IPS DF 4.7 (cell line): Measurements from ENCODE around the gene RAB36.

Source experiments
- DNase-seq: peaks from one replicate; pipeline ENCODE4 v3.0.0-alpha.2; 2013; ENCODE audit warnings: low spot score; ENCODE audit errors: extremely low read depth

The RAB36 gene

DNA sequence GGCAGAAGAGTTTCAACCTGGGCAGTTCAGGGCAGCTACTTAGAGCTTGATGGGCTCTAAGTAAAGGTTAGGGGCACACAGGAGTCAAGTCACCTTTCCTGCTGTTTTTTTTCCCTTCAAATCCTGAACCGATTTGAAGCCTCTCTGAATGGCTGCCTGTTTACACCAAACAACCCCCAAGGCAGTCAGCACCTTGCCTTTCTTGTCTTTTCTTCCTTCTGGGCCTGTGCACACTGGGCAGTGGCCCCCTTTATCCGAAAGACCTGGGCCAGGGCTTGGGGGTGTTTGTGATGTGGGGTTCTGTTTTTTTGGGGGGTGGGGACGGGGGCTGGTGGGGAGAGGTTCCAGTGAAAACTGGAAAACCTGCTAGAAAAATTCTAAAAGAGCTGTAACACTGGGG lies 7.8 kb upstream of the RAB36 start:
- no peak for DNase-seq

DNA sequence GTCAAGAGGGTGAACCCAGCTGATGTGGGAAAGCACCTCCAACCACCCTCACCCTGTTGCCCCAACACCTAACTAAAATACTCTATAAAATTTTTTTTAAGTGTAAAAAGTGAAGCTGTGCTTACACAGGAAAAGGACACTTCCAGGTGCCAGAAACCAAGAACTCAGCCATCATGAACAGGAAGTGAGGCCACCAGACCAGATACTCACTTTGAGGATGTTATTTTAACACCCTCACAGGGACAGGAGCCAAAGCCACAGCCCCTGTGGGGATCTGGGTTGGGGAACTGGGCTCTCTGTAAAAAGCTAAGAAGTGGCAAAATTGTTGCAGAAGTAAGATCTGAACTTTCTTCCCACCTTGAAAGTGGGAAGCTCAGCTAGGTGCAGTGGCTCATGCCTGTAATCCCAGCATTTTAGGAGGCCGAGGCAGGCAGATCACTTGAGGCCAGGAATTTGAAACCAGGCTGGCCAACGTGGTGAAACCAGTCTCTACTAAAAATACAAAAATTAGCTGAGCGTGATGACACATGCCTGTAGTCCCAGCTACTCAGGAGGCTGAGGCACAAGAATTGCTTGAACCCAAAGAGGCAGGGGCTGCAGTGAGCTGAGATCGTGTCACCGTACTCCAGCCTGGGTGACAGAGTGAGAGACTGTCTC lies 7.2 kb upstream of the RAB36 start:
- DNase-seq, result no peak

DNA sequence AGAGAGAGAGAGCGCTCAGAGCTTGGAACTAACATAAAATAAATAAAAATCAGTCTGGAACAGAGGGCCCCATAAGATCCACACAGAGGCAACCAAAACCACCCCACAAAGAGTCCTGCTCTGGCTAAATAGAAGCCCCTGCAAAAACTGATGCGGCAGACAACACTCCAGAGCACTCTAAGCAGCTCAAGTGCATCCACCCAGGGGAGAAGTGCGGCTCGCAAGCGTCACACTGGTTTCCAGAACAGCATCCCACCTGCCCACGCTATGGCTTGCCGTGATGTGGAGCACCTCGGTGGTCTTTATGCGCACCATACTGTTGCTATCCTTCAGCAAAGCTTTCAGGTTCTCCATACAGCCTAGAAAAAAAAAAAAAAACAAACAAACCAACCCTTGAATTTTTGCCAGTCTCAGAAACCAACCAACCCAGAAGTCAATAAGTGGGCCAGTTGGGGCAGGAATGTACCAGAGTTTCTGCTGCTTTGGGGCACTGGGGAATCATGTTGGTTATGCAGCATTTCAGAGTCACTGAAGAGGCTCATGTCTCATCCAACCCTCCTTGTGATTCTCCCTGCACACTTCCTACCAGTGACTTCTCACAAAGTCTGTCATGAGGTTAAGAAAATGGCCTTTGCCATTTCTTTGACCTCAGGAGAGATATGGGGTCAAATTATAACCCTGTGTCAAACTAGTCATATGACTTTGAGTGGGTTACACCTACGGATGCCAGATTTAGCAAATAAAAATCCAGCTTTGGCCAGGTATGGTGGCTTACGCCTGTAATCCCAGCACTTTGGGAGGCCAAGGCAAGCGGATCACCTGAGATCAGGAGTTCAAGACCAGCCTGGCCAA lies 6.5 kb upstream of the RAB36 start:
- DNase-seq, result no peak

DNA sequence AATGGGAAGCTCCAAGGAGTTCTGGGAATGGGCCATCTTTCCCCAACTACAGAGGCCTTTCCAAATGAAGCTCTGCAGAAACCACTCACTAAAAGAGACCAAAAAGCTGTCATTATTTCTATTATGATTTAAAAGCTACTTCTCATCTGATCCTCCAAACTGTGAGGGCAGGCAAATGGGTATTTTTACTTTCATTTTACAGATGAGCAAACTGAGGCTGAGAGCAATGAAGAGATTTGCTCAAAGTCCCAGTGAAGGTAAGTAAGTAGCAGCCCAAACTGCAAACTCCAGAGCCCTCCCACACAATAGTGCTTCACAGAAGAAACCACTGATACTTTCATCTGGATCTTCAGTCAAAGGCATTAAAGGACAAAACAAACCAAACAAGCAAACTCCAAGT lies 4.9 kb upstream of the RAB36 start:
- no peak for DNase-seq

DNA sequence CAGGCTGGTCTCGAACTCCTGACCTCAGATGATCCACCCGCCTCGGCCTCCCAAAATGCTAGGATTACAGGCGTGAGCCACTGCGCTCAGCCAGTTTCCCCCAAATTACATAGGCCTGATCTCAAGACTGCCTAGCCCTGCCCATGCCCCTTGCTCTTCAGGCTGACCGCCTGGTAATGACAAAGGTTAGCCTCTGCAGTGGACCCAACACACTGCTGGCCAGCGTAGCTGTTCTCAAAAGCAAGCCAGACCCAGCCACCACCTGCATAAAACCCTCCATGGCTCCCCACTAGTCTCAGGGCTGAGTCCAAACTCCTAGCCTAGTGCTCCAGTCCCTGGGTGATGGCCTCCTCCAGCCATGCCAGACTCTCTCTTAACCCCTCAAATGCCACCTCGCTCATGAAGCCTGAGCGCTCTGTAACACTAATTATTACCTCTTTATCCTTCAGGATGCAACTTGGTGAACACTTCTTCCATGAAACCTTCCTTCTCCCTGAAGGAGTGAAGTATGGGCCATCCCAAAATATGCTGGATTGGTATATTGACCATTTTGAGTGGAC lies 2.7 kb upstream of the RAB36 start:
- no peak for DNase-seq

DNA sequence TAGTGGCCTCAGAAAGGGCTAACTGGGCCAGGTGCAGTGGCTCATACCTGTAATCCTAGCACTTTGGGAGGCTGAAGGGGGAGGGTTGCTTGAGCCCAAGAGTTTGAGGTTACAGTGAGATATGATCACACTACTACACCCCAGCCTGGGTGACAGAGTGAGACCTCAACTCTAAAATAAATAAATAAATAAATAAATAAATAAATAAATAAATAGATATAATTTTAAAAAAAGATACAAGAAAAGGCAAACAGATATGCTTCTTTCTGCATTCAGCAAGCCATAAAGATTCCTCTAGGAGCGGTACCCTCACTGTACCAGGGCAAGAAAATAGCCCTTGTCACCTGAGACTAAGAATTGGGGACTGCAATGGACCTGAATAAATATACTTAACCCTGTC lies 2.2 kb upstream of the RAB36 start:
- no peak for DNase-seq

DNA sequence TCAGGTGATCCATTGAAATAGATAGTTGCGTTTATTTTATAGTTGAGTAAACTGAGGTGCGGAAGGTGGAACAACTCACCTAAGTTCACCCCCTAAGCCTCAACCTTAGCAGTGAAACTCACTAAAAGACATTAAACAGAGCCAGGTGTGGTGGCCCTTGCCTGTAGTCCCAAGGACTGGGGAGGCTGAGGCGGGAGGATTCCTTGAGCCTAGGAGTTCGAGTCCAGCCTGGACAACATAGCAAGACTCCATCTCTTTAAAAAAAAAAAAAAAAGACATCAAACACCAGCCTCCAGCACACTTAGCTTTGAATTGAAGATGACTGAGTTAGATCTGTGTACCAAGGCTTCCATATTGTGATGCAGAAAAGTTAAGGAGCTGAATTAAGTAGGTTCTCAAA lies 845 bp upstream of the RAB36 start:
- DNase-seq, result no peak

DNA sequence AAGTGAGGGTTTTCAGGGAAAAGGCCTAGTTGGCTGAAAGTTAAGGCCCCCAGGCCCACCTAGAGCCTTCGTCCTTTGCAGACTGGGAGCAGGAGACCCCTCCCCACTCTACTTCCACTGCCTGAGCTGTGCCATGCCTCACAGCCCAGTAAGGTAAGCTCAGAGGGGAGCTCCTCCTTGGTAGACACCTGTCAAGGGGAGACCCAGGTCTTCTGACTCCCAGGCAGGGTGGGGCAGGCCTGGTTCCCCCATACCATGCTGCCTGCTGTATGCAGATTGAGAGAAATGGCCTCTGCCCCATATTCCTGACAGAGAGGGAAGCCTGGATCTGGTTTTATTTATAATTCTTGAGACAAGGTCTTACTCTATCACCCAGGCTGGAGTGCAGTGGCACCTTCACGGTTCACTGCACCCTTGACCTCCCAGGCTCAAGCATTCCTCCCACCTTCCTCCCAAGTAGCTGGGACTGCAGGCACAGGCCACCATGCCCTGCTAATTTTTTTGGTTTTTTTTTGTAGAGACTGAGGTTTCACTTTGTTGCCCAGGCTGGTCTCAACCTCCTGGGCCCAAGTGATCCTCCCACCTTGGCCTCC lies 697 bp downstream of the RAB36 start:
- no peak for DNase-seq

DNA sequence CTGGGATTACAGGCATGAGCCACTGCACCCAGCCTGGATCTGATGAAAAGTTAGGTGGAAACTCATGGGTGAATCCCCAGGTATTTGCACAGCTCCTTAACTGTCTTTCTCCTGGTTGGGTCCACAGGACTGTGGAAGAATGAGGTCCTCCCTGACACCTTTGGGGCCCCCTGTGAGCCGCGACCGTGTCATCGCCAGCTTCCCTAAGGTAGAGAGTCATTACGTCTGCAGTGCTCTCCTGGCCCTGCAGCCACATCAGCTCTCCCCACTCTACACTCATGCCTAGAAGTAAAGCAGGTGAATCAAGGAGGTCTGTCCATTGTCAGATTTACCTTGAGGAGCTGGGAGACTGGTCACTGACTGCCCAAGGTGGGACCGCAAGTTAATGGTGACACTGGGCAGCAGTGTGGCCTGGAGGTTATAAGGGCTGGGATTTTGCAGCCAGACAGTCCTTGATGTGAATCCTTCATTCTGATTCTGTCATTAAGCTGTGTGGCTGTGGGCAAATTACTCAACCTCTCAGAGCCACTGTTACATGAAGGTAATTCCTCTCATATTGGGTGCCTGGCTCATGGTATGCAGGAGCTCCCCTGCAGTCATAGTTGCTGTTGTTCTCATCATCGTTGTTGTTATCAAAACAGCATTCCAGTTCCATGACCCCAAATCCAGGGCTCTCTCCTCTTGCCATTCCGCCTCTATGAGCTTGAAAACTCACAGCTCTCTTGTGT lies 1.4 kb downstream of the RAB36 start:
- no peak for DNase-seq

DNA sequence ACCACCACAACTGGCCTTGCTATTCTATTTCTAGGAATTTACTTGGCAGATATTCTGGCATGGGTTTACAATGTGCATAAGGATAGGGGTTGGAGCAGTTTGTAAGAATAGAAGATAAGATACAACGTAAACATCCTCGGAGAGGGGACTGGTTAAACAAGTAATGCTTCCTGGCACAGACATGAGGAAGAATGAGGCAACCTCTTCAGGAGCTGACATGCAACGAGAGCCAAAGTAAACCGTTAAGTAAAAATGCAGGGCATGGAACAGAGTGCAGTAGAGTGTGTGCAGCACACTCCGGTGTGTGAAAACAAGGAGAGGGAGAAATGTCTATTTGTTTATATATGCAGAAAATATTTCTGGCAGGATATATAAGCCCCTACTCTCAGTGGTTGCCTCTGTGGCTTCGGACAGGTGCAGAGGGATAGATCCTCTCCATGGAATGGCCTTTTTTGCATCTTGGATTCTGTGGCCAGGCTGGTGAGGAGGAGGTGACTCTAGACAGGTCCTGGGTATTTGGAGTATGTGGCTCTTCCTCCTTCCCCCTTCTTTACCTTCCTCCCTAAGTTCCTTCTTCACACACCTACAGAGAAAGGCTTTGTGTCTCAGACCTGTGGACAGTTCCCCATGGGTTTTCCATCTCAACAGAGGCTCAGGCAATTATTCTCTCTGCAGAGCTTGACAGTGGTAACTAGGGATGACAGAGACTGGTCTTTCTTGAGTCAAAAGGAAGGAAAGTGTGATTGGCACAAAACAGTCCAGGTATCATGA lies 2.5 kb downstream of the RAB36 start:
- no peak for DNase-seq

DNA sequence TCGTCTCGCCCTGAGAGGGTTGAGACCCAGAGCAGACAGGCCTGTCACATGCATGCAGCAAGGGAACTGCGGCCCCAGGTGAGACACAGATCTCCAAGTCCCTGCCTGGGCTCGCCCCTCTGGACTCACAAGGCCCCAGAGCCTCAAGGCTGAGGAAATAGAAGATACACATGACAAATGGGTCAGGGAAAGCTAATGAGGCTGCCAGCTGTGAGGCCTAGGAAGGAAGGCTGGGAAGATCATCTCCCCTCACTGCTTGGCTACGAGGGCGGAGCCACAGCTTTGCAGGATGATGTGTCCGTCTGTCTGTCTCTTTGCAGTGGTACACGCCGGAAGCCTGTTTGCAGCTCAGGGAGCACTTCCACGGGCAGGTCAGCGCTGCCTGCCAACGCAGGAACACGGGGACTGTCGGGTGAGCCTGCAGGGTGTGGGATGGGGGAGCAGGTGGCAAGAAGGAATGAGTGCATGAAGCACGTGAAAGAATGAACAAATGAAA lies 4.5 kb downstream of the RAB36 start:
- DNase-seq, result no peak

DNA sequence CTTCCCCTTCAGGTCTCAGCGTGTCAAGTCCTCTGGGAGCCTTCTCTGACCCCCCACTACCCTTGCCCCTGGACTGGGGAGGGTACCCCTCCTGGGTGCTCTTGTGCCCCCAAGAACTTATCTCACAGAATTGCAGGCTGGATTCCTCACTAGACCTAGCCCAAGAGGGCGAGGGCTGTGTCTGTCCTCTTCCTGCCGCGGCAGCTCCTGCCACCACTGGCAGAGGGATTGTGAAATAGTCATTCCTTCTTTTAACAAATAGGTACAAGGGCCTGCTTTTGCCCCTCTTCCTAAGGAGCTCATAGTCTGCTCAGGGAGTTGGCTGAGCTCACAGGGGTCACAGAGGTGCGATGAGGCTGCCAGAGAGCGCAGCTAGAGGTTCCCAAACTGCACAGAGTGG lies 5.5 kb downstream of the RAB36 start:
- DNase-seq, result no peak

DNA sequence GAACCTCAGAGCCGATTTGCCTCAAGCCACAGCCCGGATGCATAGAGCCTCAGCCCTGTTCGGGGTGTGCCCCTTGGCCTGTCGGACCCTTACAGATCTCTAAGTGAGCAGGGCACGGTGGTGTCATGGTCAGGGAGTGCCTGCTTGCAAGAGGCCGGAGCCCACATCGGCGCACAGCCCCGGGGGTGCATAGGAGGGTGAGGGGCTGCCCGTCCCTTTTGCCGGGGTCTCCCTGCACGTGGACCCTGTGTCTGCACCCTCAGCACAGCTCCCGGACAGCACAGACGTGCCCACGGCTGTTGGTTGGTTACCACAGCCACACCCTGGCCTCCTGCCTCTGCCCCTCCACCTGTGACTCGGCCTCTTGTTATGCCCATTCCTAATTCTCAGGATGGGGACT lies 6.5 kb downstream of the RAB36 start:
- no peak for DNase-seq

DNA sequence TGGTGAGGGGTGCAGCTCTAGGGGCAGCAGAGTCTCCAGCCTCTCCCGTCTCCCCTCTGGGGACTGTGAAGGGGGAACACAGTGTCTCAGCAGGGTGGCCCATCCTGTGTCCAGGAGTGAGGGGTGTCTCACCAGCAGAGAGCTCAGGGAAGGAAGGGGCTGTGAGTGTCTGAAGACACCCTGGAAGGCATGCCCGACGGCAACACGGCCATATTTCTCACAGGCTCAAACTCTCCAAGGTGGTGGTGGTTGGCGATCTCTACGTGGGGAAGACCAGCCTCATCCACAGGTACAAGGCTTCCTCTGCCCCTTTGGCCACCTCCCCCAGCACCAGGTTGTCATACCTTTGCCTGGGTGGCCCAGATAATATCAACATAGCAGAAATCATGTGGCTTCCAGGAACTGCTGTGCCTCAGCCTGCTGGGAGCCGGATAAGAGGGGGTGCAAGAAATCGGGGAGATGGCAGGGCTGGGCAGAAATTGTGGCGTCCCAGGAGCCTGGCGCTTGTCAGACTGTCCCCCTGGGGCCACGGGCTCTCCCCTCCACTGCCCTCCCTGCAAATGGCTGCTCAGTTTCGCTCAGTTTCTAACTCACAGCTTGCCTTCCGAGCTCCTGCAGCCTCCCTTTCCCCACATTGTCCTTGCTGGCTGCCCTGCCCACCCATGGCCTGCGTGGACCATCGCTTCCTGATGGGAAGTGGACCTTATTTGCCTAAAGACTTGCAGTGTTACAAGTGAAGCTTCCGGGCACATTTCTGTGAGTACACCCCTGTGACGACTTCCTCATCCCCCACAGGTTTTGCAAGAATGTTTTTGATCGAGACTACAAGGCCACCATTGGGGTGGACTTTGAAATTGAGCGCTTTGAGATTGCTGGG lies 7.2 kb downstream of the RAB36 start:
- no peak for DNase-seq

DNA sequence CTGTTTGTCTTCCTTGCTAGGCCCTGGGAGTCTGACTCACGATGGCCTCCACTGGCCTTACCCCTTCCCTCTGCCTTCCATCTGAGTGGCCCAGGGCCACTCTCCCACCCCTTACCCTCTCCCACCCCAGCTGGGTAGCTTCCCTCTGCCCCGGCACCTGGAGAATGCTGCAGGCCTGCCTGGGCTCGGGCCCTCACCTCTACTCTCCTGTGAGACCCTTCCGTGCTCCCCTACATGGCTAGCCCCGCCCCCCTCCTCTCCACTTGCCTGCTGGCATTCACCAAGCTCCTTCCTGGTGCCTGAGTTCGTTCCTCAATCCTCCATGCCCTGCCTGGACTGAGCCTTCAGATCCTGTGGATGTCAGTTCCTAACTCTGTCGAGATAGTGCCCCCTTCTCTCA lies 8.7 kb downstream of the RAB36 start:
- DNase-seq, result no peak

DNA sequence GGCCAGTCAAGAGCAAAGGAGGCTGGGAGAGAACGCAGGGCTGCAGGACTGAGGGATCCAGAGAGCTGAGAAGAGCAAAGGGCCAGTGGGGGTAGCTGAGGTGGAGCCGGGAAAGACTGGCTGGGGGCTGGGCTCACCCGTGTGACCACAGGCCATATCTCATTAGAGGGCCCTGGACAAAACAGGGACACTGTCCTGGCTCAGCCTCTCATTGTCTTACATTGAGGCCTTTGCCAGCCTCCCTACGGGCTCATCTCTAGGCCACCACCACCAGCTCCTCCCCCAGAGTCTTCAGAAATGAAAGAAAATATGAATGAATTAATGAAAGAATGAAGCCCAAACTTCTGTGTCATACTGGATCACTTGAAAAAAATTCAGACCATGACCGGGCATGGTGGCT lies 9.2 kb downstream of the RAB36 start:
- no peak for DNase-seq

DNA sequence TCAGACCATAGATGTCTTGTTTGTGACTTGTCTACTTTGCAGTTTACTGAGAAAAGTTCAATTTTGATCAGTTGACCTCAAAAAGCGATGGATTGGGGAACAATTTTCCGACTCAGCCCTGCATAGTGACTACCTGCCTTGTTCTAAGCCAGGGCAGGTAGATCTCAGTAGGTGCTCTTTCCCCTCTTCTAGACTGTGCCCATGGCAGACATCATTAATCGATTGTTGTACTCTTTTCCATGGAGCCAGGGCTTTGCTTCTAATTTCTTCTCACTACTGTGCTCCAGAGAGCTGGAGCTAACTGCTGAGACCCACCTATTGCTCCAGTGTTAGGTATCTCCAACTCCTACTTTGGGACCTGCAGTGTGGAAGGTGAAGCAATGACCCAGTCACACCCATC lies 9.9 kb downstream of the RAB36 start:
- DNase-seq, result no peak

DNA sequence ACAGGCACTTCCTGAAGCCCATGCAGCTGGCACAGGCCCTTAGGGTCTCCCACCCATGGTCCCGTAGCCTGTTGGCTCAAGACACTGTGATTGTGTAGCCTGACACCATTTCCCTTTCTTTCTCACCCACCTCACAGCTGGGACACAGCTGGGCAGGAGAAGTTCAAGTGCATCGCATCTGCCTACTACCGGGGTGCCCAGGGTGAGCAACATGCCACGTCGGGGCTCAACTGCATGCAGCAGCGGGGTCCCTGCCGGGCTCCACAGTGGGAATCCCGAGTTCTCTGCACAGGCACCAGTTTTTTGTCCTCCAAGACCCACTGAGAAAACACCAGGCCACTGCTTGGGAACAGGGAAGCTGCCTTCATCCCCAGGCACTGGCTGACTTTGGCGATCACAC lies 10.6 kb downstream of the RAB36 start:
- no peak for DNase-seq

DNA sequence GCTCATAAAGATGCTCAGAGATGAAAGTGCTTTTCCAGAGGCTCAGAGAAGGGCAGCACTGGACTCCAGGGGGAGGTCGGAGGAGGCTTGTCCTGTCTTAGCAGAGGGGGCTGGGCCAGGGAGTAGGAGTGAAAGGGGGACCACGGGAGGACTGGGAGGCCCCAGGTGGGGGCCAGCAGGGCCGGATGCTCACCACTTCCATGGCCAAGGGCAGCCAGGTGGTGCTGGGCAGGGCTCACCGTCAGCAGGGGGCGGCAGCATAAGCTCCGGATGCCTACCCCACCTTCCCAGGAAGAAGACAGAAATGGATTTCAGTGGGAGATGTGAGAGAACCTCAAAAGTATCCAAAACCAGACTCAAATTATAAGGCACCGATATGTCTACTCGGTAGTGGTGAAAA lies 11.0 kb downstream of the RAB36 start:
- no peak for DNase-seq
